Stomach smooth muscle (tissue), 2 donors: ENCODE data around the gene ZNF217.
"Not testable (repeated sequence)": the region's sequence is repeated elsewhere in the genome, so short reads cannot be mapped to it uniquely, and the experiment has no call there.

ENCODE experiments used
- H3K27ac ChIP-seq: one replicate; pipeline ENCODE4 v1.7.0; 2013; ENCODE audit warnings: mild to moderate bottlenecking, low read length, inconsistent platforms
- H3K27me3 ChIP-seq, 2 donors: one replicate each; pipeline ENCODE4 v1.7.0; 2013; ENCODE audit warnings: low read length in 2 of 2; ENCODE audit not compliant: insufficient read depth in 2 of 2, control insufficient read depth in 1 of 2
- H3K36me3 ChIP-seq, 2 donors: one replicate each; pipeline ENCODE4 v1.7.0; 2013; ENCODE audit warnings: low read length in 2 of 2; ENCODE audit not compliant: control insufficient read depth in 2 of 2, insufficient read depth in 2 of 2
- H3K4me1 ChIP-seq: one replicate; pipeline ENCODE4 v1.7.0; 2013; ENCODE audit warnings: low read length; ENCODE audit not compliant: control insufficient read depth, insufficient read depth
- H3K4me3 ChIP-seq, 2 donors: one replicate each; pipeline ENCODE4 v1.7.0; 2013; ENCODE audit warnings: low read length in 2 of 2
- H3K9ac ChIP-seq, 2 donors: one replicate each; pipeline ENCODE4 v1.7.0; 2013; ENCODE audit warnings: low read length in 2 of 2, mild to moderate bottlenecking in 1 of 2
- H3K9me3 ChIP-seq, 2 donors: one replicate each; pipeline ENCODE4 v1.7.0; 2013; ENCODE audit warnings: low read length in 2 of 2; ENCODE audit not compliant: control insufficient read depth in 2 of 2
- donor health status: healthy.
- donor health status: Pancreatic carcinoma.

The ZNF217 gene

DNA sequence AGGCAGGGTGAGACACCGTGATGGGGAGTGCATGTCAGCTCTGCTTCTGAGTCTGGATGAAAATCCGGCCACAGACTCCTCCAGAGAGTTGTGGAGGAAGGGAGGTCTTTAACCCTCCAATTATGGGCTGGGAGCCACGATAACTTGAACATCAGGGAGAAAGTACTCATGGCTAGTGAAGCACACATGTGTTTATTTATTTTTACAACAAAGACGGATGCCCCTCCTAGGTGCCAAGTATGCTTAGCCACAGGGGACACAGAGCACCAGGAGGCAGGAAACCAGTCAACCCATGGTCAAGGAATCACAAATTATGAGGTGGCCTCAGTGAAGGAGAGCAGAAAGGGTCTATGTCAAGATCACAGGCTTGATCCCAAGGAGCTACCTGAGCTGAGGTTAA is 54.1 kb downstream of the ZNF217 start:
- Histone ChIP-seq H3K9ac (no peak overlapping the region), H3K27me3 (no peaks in the 10 kb centered on the region), H3K27ac (no peak overlapping the region), H3K36me3 (no peaks in the 10 kb centered on the region), H3K4me1 (no peaks in the 10 kb centered on the region), H3K9me3 (peaks cover 0 to 3% of the 10 kb centered on the region in 2 donors), H3K4me3 (no peak overlapping the region)

- H3K9ac ChIP-seq, H3K36me3 ChIP-seq, H3K4me3 ChIP-seq, H3K4me1 ChIP-seq, H3K27ac ChIP-seq, H3K9me3 ChIP-seq, H3K27me3 ChIP-seq: not testable (repeated sequence)
Observed at GRCh38 chr20:53536382-53536781, 57.3 kb downstream of the ZNF217 start.

GRCh38 chr20:53535878-53536277 is 57.8 kb downstream of the ZNF217 start:
- H3K9me3 ChIP-seq: no peaks in the 10 kb centered on the region
- H3K27me3 ChIP-seq: no peaks in the 10 kb centered on the region
- no peaks in the 10 kb centered on the region for H3K4me1 ChIP-seq
- no peak overlapping the region for H3K27ac ChIP-seq
- H3K9ac ChIP-seq: no peak overlapping the region
- H3K4me3 ChIP-seq: no peak overlapping the region
- H3K36me3 ChIP-seq: no peaks in the 10 kb centered on the region

DNA sequence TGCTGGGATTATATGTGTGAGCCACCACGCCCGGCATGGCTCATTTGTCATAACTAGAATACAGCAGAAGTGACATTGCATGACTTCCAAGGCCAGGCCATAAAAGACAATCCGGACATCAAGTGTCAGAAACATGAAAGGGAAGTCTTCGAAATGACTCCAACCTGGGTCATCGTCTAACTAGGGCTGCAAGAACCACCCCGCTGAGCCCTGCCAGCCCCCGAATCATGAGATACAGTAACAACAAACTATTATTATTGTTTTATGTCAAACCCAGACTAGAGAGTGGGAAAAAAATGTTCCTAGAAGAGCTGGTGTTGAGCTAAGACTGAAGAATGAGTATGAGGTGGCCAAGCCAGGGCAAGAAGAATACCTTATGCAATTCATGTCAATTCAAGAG is 59.6 kb downstream of the ZNF217 start:
- no peaks in the 10 kb centered on the region for H3K36me3 ChIP-seq
- H3K27ac ChIP-seq: no peak overlapping the region
- no peak overlapping the region for H3K9ac ChIP-seq
- H3K27me3 ChIP-seq: no peaks in the 10 kb centered on the region
- no peak overlapping the region for H3K4me3 ChIP-seq
- H3K9me3 ChIP-seq: no peaks in the 10 kb centered on the region
- no peaks in the 10 kb centered on the region for H3K4me1 ChIP-seq

DNA sequence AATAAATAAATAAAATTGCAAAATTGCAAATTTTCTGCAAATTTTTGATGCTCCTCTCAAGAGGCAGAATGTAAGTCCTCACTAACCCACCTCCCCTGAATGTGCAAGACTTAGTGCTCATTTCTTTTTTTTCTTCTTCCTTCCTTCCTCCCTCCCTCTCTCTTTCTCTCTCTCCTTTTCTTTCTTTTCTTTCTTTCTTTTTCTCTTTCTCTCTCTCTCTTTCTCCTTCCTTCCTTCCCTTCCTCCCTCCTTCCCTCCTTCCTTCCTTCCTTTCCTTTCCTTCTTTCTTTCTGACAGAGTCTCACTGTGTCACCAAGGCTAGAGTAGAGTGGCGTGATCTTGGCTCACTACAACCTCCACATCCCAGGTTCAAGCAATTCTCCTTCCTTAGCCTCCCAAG is 60.1 kb downstream of the ZNF217 start:
- Histone ChIP-seq H3K9me3 (no peaks in the 10 kb centered on the region), H3K9ac (no peak overlapping the region), H3K4me1 (no peaks in the 10 kb centered on the region), H3K36me3 (no peaks in the 10 kb centered on the region), H3K27me3 (no peaks in the 10 kb centered on the region), H3K27ac (no peak overlapping the region), H3K4me3 (no peak overlapping the region)

DNA sequence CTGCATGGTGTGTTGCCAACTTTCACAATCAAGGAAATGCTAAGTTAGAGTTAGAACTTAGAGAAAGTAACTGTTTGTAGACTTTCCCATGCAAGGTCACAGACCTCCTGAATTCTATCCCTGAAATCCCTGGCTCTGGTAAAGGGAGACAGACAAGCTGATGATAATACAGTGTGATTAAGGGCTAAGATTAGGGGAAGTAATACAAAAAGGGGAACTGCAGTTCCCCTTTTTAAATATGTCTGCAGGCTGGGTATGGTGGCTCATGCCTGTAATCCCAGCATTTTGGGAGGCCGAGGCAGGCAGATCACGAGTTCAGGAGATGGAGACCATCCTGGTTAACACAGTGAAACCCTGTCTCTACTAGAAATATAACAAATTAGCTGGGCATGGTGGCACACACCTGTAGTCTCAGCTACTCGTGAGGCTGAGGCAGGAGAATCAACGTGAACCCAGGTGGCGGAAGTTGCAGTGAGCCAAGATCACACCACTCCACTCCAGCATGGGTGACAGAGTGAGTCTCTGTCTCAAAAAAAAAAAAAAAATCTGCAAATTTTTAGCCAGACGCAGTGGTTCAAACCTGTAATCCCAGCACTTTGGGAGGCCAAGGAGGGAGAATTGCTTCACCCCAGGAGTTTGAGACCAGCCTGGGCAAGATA is 60.9 kb downstream of the ZNF217 start:
- H3K4me1 ChIP-seq, H3K27ac ChIP-seq, H3K36me3 ChIP-seq, H3K9ac ChIP-seq, H3K27me3 ChIP-seq, H3K4me3 ChIP-seq, H3K9me3 ChIP-seq: not testable (repeated sequence)

GRCh38 chr20:53530440-53530839 is 63.2 kb downstream of the ZNF217 start:
- H3K4me3 ChIP-seq: no peak overlapping the region
- H3K4me1 ChIP-seq: no peaks in the 10 kb centered on the region
- H3K36me3 ChIP-seq: no peaks in the 10 kb centered on the region
- peaks cover 0 to 3% of the 10 kb centered on the region in 2 donors for H3K27me3 ChIP-seq
- H3K9me3 ChIP-seq: no peaks in the 10 kb centered on the region
- H3K27ac ChIP-seq: no peak overlapping the region
- H3K9ac ChIP-seq: no peak overlapping the region

- Histone ChIP-seq H3K4me1 (no peaks in the 10 kb centered on the region), H3K4me3 (no peak overlapping the region), H3K36me3 (no peaks in the 10 kb centered on the region), H3K27ac (no peak overlapping the region), H3K27me3 (peaks cover 0 to 3% of the 10 kb centered on the region in 2 donors), H3K9ac (no peak overlapping the region), H3K9me3 (no peaks in the 10 kb centered on the region)
Observed at GRCh38 chr20:53529658-53530057, 64.0 kb downstream of the ZNF217 start.

- Histone ChIP-seq H3K4me1 (no peaks in the 10 kb centered on the region), H3K36me3 (no peaks in the 10 kb centered on the region), H3K27ac (no peak overlapping the region), H3K27me3 (peaks cover 0 to 3% of the 10 kb centered on the region in 2 donors), H3K4me3 (no peak overlapping the region), H3K9ac (no peak overlapping the region), H3K9me3 (no peaks in the 10 kb centered on the region)
Observed at GRCh38 chr20:53527196-53527595, 66.4 kb downstream of the ZNF217 start.

DNA sequence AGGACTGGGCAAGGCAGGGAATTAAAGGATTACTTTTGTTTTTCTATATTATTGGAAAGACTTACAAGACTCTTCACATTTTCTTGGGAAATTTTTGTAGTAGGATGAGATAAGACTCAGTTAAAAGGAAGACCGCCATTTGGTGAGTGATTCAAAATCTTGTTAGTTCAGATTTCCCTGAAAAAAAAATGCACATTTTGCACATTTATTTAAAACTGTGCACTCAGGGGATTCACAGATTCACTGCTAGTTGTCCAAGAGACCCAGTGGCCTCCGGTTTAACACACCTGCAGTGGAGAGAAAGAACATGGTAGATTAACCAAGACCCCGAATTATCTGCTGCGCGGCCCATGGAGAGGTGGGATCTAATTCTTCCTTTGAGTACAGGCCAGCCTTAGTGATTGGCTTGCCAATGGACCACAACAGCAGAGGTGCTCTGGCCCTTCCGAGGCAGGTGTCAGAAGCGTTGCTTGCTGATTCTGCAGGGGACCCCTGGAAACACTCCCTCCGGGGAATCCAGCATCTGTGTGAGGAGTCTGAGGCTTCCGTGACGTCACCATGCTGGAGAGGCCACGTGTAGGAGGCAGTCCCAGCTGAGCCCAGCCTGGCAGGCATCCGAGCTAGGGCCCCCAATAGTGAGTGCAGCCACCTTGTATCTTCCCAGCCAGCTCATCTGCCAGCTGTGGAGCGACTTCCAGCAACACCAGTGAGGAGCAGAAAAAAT is 68.9 kb downstream of the ZNF217 start:
- Histone ChIP-seq H3K4me1 (no peaks in the 10 kb centered on the region), H3K4me3 (no peak overlapping the region), H3K36me3 (no peaks in the 10 kb centered on the region), H3K9me3 (no peaks in the 10 kb centered on the region), H3K9ac (no peak overlapping the region), H3K27me3 (peaks cover 0 to 3% of the 10 kb centered on the region in 2 donors), H3K27ac (no peak overlapping the region)

DNA sequence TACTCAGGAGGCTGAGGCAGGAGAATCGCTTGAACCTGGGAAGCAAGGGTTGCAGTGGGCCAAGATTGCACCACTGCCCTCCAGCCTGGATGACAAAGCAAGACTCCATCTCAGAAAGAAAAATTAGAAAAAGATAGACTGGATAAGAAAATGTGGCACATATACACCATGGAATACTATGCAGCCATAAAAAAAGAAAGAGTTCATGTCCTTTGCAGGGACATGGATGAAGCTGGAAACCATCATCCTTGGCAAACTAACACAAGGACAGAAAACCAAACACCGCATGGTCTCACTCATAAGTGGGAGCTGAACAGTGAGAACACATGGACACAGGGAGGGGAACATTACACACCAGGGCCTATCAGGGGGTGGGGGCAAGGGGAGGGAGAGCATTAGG is 70.0 kb downstream of the ZNF217 start:
- H3K4me1 ChIP-seq, H3K27ac ChIP-seq, H3K4me3 ChIP-seq, H3K36me3 ChIP-seq, H3K27me3 ChIP-seq, H3K9ac ChIP-seq, H3K9me3 ChIP-seq: not testable (repeated sequence)
